Measurements from ENCODE around the gene SCAPER. TPM values are rescaled to one million over a fixed set of nuclear protein-coding genes. Genes with fewer than 3 reads are reported as not detected.

Gene SCAPER
- total RNA-seq, 1 experiment from 2014 or later: 14.7 TPM

GRCh38 chr15:76648732-76649444, 256.3 kb downstream of the SCAPER start:
- Histone ChIP-seq H3K36me3 (ENCODE audit: control insufficient read depth in 1 of 2, insufficient read depth in 2 of 2, low read length in 2 of 2) (no peaks in the 10 kb centered on the region), H3K9me2 (ENCODE audit: insufficient read depth) (no peaks in the 10 kb centered on the region), H3K79me2 (ENCODE audit: insufficient read depth, low read length) (no peaks in the 10 kb centered on the region), H3K9me3 (ENCODE audit: control insufficient read depth in 1 of 2, insufficient read depth in 1 of 2, low read depth in 1 of 2, low read length in 2 of 2) (no peaks in the 10 kb centered on the region), H3K27ac (ENCODE audit: low read depth, low read length) (no peak overlapping the region), H2AFZ (ENCODE audit: low read depth, low read length, poor library complexity, severe bottlenecking) (no peak overlapping the region), H4K20me1 (ENCODE audit: insufficient read depth) (no peaks in the 10 kb centered on the region; the same call in 1 of the 2 replicates), H3K4me1 (ENCODE audit: control insufficient read depth in 1 of 2, insufficient read depth in 2 of 2, low read length in 2 of 2) (no peaks in the 10 kb centered on the region), H3K9ac (ENCODE audit: low read length) (no peak overlapping the region), H3K27me3 (ENCODE audit: insufficient read depth, low read length) (no peaks in the 10 kb centered on the region), H3K4me3 (replicated peaks in 1 of 2; ENCODE audit: low read depth in 1 of 2, low read length in 2 of 2) (no peak overlapping the region), H3K4me2 (ENCODE audit: low read length) (no peak overlapping the region)
- no peak for ATAC-seq
- DNase-seq (ENCODE audit: low read depth, low spot score): no peak
- ChIA-PET RAD21 (ENCODE audit: low non-redundant PET in 1 of 2, low total read pairs in 2 of 2, uncharacterized antibody in 2 of 2, unreplicated experiment in 2 of 2) (no interaction called here), CTCF (no interaction called here), POLR2A (no interaction called here)
- intact Hi-C loops (cut with micrococcal nuclease): no loop called here
- BruUV-seq (replicated peaks): no TSS peak
- no peak for TF ChIP-seq ZBTB33 (IDR thresholded peaks at IDR 0.05; ENCODE audit: extremely low read depth, insufficient replicate concordance, low read length)
- TF ChIP-seq SP1 (IDR thresholded peaks at IDR 0.05; ENCODE audit: low read depth): no peak
- TF ChIP-seq ATF3 (IDR thresholded peaks at IDR 0.05): no peak
- TF ChIP-seq TCF7L2 (IDR thresholded peaks at IDR 0.05; ENCODE audit: borderline replicate concordance, extremely low read depth, insufficient read depth, insufficient read length): no peak
- TF ChIP-seq RAD21 (IDR thresholded peaks at IDR 0.05; ENCODE audit: low read depth): no peak
- no peak for TF ChIP-seq ZFX (IDR thresholded peaks at IDR 0.05)
- no peak for TF ChIP-seq YY1 (IDR thresholded peaks at IDR 0.05; ENCODE audit: extremely low read depth, insufficient replicate concordance, low read depth, low read length)
- no peak for TF ChIP-seq FOSL1 (IDR thresholded peaks at IDR 0.05; ENCODE audit: low read depth)
- TF ChIP-seq EGR1 (IDR thresholded peaks at IDR 0.05; ENCODE audit: low read depth): no peak
- no peak for TF ChIP-seq REST (IDR thresholded peaks at IDR 0.05; ENCODE audit: low read depth)
- TF ChIP-seq POLR2A (IDR thresholded peaks at IDR 0.05; ENCODE audit: borderline replicate concordance, extremely low read depth, insufficient read depth, insufficient read length): no peak
- TF ChIP-seq JUND (IDR thresholded peaks at IDR 0.05): no peak
- no peak for TF ChIP-seq SRF (IDR thresholded peaks at IDR 0.05; ENCODE audit: low read depth)
- TF ChIP-seq POLR2AphosphoS5 (IDR thresholded peaks at IDR 0.05; ENCODE audit: low read depth, low read length): no peak
- TF ChIP-seq CBX3 (IDR thresholded peaks at IDR 0.05; ENCODE audit: low read depth): no peak

Data from HCT116 (cell line).